GM19035 (cell line): ENCODE data around the gene NUDT14.

Experiments used
- ATAC-seq: cut with Tn5 transposase; IDR thresholded peaks from one replicate; pipeline ENCODE4 v1.9.1; 2021; ENCODE audit not compliant: unreplicated experiment

NUDT14 gene

GRCh38 chr14:105212541-105213300 is 31.6 kb upstream of the NUDT14 start:
- ATAC-seq: no peak

- no peak for ATAC-seq
Observed at GRCh38 chr14:105211758-105212089, 30.6 kb upstream of the NUDT14 start.

GRCh38 chr14:105211086-105211757 is 30.1 kb upstream of the NUDT14 start:
- ATAC-seq: no peak

- ATAC-seq: no peak
Observed at GRCh38 chr14:105210266-105211025, 29.3 kb upstream of the NUDT14 start.

GRCh38 chr14:105209646-105210045 is 28.5 kb upstream of the NUDT14 start:
- no peak for ATAC-seq

- no peak for ATAC-seq
Observed at GRCh38 chr14:105209091-105209490, 28.0 kb upstream of the NUDT14 start.

- no peak for ATAC-seq
Observed at GRCh38 chr14:105208738-105209075, 27.6 kb upstream of the NUDT14 start.

GRCh38 chr14:105207996-105208737 is 27.1 kb upstream of the NUDT14 start:
- ATAC-seq: no peak

- no peak for ATAC-seq
Observed at GRCh38 chr14:105207460-105207901, 26.4 kb upstream of the NUDT14 start.

- no peak for ATAC-seq
Observed at GRCh38 chr14:105206873-105207272, 25.8 kb upstream of the NUDT14 start.

- ATAC-seq: no peak
Observed at GRCh38 chr14:105205673-105206208, 24.6 kb upstream of the NUDT14 start.

- ATAC-seq: no peak
Observed at GRCh38 chr14:105204931-105205672, 24.0 kb upstream of the NUDT14 start.

GRCh38 chr14:105204206-105204930 is 23.3 kb upstream of the NUDT14 start:
- no peak for ATAC-seq

GRCh38 chr14:105203701-105204100 is 22.6 kb upstream of the NUDT14 start:
- no peak for ATAC-seq

GRCh38 chr14:105203057-105203531 is 22.0 kb upstream of the NUDT14 start:
- no peak for ATAC-seq

GRCh38 chr14:105201925-105202513 is 20.9 kb upstream of the NUDT14 start:
- ATAC-seq: no peak

GRCh38 chr14:105201156-105201924 is 20.2 kb upstream of the NUDT14 start:
- ATAC-seq: no peak

- ATAC-seq: no peak
Observed at GRCh38 chr14:105200641-105201040, 19.5 kb upstream of the NUDT14 start.
